ENCODE data around the gene TPH2. TPM values are rescaled to one million over a fixed set of nuclear protein-coding genes. Genes with fewer than 3 reads are reported as not detected.

The TPH2 gene
- polyA plus RNA-seq, 1 donor (not counting 4 experiments of a cell fraction or from before 2014, with no cell fraction given), result not detected

DNA sequence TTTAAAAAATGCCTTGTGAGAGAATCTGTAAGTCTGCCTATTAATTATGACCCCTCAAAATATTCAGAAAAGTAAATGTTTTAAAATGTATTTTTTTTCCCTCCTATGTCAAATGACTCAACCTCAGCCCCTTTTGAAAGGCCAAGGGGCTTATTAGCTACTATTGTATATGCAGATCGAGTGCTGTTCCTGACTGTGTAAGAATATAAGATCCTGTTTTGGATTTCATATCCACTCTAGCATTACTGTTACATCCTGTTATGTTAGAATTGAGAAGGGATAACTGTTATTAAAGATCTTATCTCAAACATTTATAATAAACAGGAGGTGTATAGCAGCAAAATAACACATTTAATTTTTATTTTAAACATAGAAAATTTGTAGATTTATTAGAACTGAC, 46.6 kb upstream of the TPH2 start:
- no peak overlapping the region for H3K9ac ChIP-seq (ENCODE audit: control insufficient read depth, extremely low read depth, insufficient read depth, low read length)
- no peaks in the 10 kb centered on the region for H3K79me2 ChIP-seq (ENCODE audit: control insufficient read depth, insufficient read depth, low read length)
- H2AFZ ChIP-seq (ENCODE audit: control insufficient read depth, low read length), result no peak overlapping the region
- TF ChIP-seq CTCF (optimal IDR thresholded peaks at IDR 0.05 in 1 of 3, IDR thresholded peaks at IDR 0.05 in 1 of 3, conservative IDR thresholded peaks at IDR 0.05 in 1 of 3; ENCODE audit: extremely low read depth in 1 of 3, insufficient read depth in 2 of 3, low read length in 3 of 3) (no peak), EZH2 (IDR thresholded peaks at IDR 0.05; ENCODE audit: low read length) (no peak)
- no peaks in the 10 kb centered on the region for H4K20me1 ChIP-seq (ENCODE audit: control insufficient read depth, extremely low read depth, insufficient read depth, low read length)
- no peak for FAIRE-seq
- DNase-seq (ENCODE audit: low read depth, low spot score), result no peak
- H3K4me1 ChIP-seq (ENCODE audit: control insufficient read depth, extremely low read depth, insufficient read depth, low read length), result no peaks in the 10 kb centered on the region
- H3K4me3 ChIP-seq (ENCODE audit: control insufficient read depth in 2 of 3, extremely low read depth in 1 of 3, insufficient read depth in 2 of 3, low read depth in 1 of 3, low read length in 3 of 3), result no peak overlapping the region
- H3K9me3 ChIP-seq (ENCODE audit: control insufficient read depth, low read depth, low read length), result no peaks in the 10 kb centered on the region
- H3K27me3 ChIP-seq (ENCODE audit: control insufficient read depth, extremely low read depth, insufficient read depth, low read length), result no peaks in the 10 kb centered on the region
- no peak overlapping the region for H3K4me2 ChIP-seq (ENCODE audit: control insufficient read depth, extremely low read depth, insufficient read depth, low read depth, low read length)
- dilution Hi-C loops (cut with MboI; ENCODE audit: extremely low pct_ligation_motif_present, low sequenced_read_pairs), result no loop called here
- H3K36me3 ChIP-seq (ENCODE audit: control insufficient read depth in 2 of 2, extremely low read depth in 1 of 2, insufficient read depth in 2 of 2, low read length in 2 of 2), result no peaks in the 10 kb centered on the region
- H3K27ac ChIP-seq (ENCODE audit: control insufficient read depth, insufficient read depth, low read length), result no peak overlapping the region
- H3K9me1 ChIP-seq (ENCODE audit: control insufficient read depth, extremely low read depth, insufficient read depth, low read length), result no peaks in the 10 kb centered on the region

- no peaks in the 10 kb centered on the region for H3K9me3 ChIP-seq (ENCODE audit: control insufficient read depth, low read depth, low read length)
- no peaks in the 10 kb centered on the region for H3K79me2 ChIP-seq (ENCODE audit: control insufficient read depth, insufficient read depth, low read length)
- dilution Hi-C loops (cut with MboI; ENCODE audit: extremely low pct_ligation_motif_present, low sequenced_read_pairs), result no loop called here
- H3K4me1 ChIP-seq (ENCODE audit: control insufficient read depth, extremely low read depth, insufficient read depth, low read length), result no peaks in the 10 kb centered on the region
- no peaks in the 10 kb centered on the region for H3K27me3 ChIP-seq (ENCODE audit: control insufficient read depth, extremely low read depth, insufficient read depth, low read length)
- H3K4me3 ChIP-seq (ENCODE audit: control insufficient read depth in 2 of 3, extremely low read depth in 1 of 3, insufficient read depth in 2 of 3, low read depth in 1 of 3, low read length in 3 of 3), result no peak overlapping the region
- no peak overlapping the region for H3K9ac ChIP-seq (ENCODE audit: control insufficient read depth, extremely low read depth, insufficient read depth, low read length)
- peaks cover 0 to 1% of the 10 kb centered on the region in 2 experiments for H3K36me3 ChIP-seq (ENCODE audit: control insufficient read depth in 2 of 2, extremely low read depth in 1 of 2, insufficient read depth in 2 of 2, low read length in 2 of 2)
- no peak overlapping the region for H3K27ac ChIP-seq (ENCODE audit: control insufficient read depth, insufficient read depth, low read length)
- no peak overlapping the region for H2AFZ ChIP-seq (ENCODE audit: control insufficient read depth, low read length)
- H4K20me1 ChIP-seq (ENCODE audit: control insufficient read depth, extremely low read depth, insufficient read depth, low read length), result no peaks in the 10 kb centered on the region
- no peak for TF ChIP-seq EZH2 (IDR thresholded peaks at IDR 0.05; ENCODE audit: low read length)
- no peak for TF ChIP-seq CTCF (optimal IDR thresholded peaks at IDR 0.05 in 1 of 3, IDR thresholded peaks at IDR 0.05 in 1 of 3, conservative IDR thresholded peaks at IDR 0.05 in 1 of 3; ENCODE audit: extremely low read depth in 1 of 3, insufficient read depth in 2 of 3, low read length in 3 of 3)
- DNase-seq (ENCODE audit: low read depth, low spot score) (no peak), FAIRE-seq (no peak)
- no peak overlapping the region for H3K4me2 ChIP-seq (ENCODE audit: control insufficient read depth, extremely low read depth, insufficient read depth, low read depth, low read length)
- no peaks in the 10 kb centered on the region for H3K9me1 ChIP-seq (ENCODE audit: control insufficient read depth, extremely low read depth, insufficient read depth, low read length)
These were observed 42.3 kb upstream of the TPH2 start for GRCh38 chr12:71896205-71896882.

All from keratinocyte (primary cell).